Skeletal muscle tissue (tissue), 4 donors: ENCODE results near the gene CLCN3. TPM values are rescaled to one million over a fixed set of nuclear protein-coding genes. Genes with fewer than 3 reads are reported as not detected.

Experiments
- H3K27ac ChIP-seq: one replicate; pipeline ENCODE4 v1.7.0; 2013; ENCODE audit warnings: mild to moderate bottlenecking, low read depth, low read length, inconsistent platforms
- H3K27me3 ChIP-seq, 3 donors: one replicate each; pipeline ENCODE4 v1.7.0; 2013; ENCODE audit warnings: low read length in 3 of 3; ENCODE audit not compliant: control insufficient read depth in 3 of 3, insufficient read depth in 3 of 3
- H3K36me3 ChIP-seq, 3 donors: one replicate each; pipeline ENCODE4 v1.7.0; 2013; ENCODE audit warnings: low read length in 3 of 3; ENCODE audit not compliant: control insufficient read depth in 3 of 3, insufficient read depth in 3 of 3
- H3K4me1 ChIP-seq, 3 donors: one replicate each; pipeline ENCODE4 v1.7.0; 2013; ENCODE audit warnings: low read length in 3 of 3, mild to moderate bottlenecking in 3 of 3; ENCODE audit not compliant: control insufficient read depth in 3 of 3, insufficient read depth in 3 of 3
- H3K4me3 ChIP-seq, 3 donors: one replicate each; pipeline ENCODE4 v1.7.0; 2013; ENCODE audit warnings: low read length in 3 of 3
- H3K9ac ChIP-seq, 3 donors: one replicate each; pipeline ENCODE4 v1.7.0; 2013; ENCODE audit warnings: low read length in 3 of 3, mild to moderate bottlenecking in 3 of 3, moderate library complexity in 2 of 3, low read depth in 1 of 3
- H3K9me3 ChIP-seq, 3 donors: one replicate each; pipeline ENCODE4 v1.7.0; 2013; ENCODE audit warnings: low read length in 3 of 3; ENCODE audit not compliant: control insufficient read depth in 3 of 3
- total RNA-seq: library from RNA; depleted of rRNA; stranded (reverse); fragments of >200 nt; gene quantifications from one replicate; pipeline ENCODE4 v1.2.3, GENCODE V29; 2014
- donor health status: Osteomylitis.

CLCN3 gene
- total RNA-seq, 1 donor from 2014 or later, result 25.1 TPM

DNA sequence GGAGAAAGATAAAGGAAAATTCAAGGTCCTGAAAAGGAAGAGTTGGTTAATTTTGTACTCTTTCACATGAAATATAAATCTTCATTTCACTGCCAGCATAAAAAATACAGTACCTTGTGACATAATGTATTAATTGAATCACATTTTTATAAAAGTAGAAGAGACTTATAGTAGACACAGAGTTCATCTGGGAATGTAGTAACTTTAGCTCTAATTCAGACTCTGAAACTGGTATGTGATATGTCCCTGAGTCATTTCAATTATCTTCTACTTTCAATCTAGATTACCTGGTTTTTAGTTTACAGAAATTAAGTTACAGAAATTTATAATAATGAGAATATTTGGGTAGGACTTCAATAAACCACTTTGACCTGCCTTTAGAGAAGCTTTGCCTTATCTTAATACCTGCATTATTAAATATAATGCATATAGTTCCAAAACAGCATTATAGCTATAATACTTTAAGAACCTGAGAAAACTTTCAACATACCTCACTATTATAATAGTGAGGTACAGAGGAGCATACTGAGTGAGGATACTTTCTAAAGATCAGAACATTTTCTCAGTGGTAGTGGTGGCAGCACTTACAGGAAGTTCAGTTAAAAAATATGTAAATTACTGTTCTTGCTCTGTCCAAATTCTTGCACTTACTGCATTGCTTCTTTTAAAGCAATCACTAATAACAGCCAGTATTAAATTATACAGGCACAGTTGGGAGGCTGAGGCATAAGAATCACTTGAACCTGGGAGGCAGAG, 19.2 kb upstream of the CLCN3 start:
- Histone ChIP-seq H3K27me3 (no peaks in the 10 kb centered on the region), H3K36me3 (peaks cover 0 to 9% (median 5%) of the 10 kb centered on the region in 3 donors), H3K4me1 (no peaks in the 10 kb centered on the region), H3K9me3 (no peaks in the 10 kb centered on the region), H3K27ac (no peak overlapping the region), H3K9ac (no peak overlapping the region), H3K4me3 (no peak overlapping the region)

DNA sequence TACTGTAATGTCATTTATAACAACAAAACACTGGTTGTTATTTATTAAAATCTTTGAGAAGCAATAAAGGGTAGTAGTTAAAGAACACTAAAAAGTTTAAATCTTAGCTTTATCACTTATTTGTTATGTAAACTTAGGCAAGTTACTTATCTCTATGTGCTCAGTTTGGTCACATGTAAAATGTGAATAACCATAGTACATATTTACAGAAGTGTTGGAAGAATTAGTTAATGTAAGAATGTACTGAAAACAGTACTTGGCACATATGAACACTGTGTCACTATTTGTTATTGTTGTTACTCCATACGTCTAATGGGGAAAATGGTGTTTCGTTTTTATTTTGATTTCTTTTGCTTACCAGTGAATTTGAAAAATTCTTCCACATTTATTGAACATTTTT, 17.1 kb upstream of the CLCN3 start:
- Histone ChIP-seq H3K4me3 (no peak overlapping the region), H3K4me1 (no peaks in the 10 kb centered on the region), H3K9me3 (no peaks in the 10 kb centered on the region), H3K27me3 (no peaks in the 10 kb centered on the region), H3K36me3 (peaks cover 0 to 11% (median 5%) of the 10 kb centered on the region in 3 donors), H3K27ac (no peak overlapping the region), H3K9ac (no peak overlapping the region)

DNA sequence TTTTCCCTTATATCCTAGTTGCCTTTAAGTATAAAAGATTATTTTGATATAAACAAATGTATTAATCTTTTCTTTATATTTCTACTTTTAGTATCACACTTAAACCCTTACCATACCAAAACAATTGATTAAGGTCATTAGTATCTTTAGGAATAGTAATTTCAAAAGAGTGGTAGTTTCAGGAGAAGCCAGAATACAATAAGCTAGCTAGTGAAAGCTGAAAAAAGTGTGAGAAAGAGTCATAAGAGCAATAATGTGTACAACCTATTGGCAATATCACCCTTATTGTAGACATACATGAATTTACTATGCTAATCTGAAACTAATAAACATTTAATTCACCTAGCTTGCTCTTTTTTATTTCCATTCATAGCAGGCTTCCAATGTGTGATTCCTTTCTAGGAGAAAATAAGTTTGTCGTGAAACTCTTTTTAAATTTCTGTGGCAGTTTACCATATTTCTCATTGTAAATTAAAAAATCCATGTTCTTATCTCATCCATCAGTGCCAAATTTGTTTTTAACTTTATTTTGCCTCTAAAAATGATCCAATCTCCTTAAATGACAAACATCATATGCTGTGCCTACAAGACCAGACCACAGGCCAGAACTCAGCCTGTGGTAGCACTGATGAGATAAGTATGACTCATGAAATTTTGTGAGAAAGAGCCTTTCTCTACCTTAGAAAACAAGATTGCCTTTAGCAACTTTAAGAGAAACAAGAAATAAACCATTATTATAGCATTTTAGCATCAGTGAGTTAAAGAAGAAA, 16.1 kb upstream of the CLCN3 start:
- H3K27ac ChIP-seq, result no peak overlapping the region
- no peak overlapping the region for H3K9ac ChIP-seq
- H3K27me3 ChIP-seq, result no peaks in the 10 kb centered on the region
- no peak overlapping the region for H3K4me3 ChIP-seq
- H3K4me1 ChIP-seq, result no peaks in the 10 kb centered on the region
- no peaks in the 10 kb centered on the region for H3K9me3 ChIP-seq
- H3K36me3 ChIP-seq, result peaks cover 0 to 11% (median 5%) of the 10 kb centered on the region in 3 donors

DNA sequence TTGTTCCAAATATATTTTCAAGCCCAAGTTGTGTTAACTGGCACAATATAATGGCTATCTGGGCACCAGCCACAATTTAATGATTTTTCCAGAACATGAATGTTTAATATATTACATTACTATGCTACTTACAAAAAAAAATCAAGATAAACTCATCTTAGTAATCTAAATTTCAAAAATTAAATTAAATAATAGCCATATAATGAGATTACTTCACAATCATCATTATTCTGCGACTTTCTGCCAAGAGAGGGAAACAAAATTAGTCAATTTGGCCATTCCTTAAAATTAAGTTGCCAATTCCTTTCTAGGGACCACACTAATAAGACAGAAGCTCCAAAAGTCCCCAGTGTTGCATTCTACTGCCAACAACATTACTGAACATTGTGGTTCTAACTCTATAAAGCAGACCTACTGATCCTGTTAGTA, 15.5 kb upstream of the CLCN3 start:
- no peaks in the 10 kb centered on the region for H3K9me3 ChIP-seq
- H3K27ac ChIP-seq, result no peak overlapping the region
- H3K4me3 ChIP-seq, result no peak overlapping the region
- peaks cover 0 to 10% (median 5%) of the 10 kb centered on the region in 3 donors for H3K36me3 ChIP-seq
- no peak overlapping the region for H3K9ac ChIP-seq
- no peaks in the 10 kb centered on the region for H3K27me3 ChIP-seq
- no peaks in the 10 kb centered on the region for H3K4me1 ChIP-seq

DNA sequence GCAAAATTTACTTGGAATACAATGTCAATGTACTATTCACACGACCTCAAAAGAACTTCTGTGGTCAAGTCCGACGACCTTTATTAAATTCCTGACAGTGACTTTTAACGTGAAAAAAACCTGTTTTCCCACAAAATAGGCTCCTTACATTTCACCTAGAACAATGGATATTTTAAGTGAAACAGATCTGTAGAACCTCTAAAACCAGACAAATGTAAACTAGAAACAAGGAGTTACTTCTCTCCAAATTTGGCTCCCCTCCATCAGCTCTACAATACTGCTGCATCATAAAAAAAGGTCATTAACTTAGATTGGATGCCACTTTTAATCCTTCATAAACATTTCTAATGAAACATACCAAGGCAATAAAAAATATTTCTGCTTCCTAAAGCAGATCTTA, 9.2 kb upstream of the CLCN3 start:
- Histone ChIP-seq H3K9me3 (no peaks in the 10 kb centered on the region), H3K36me3 (peaks cover 0 to 2% (median 0%) of the 10 kb centered on the region in 3 donors), H3K4me3 (peak overlapping the region; percentile 91 to 96 (median 94)), H3K27ac (no peak overlapping the region), H3K27me3 (no peaks in the 10 kb centered on the region), H3K4me1 (peaks cover 3 to 18% (median 16%) of the 10 kb centered on the region in 3 donors), H3K9ac (peak overlapping the region; percentile 40 to 96 (median 86))

DNA sequence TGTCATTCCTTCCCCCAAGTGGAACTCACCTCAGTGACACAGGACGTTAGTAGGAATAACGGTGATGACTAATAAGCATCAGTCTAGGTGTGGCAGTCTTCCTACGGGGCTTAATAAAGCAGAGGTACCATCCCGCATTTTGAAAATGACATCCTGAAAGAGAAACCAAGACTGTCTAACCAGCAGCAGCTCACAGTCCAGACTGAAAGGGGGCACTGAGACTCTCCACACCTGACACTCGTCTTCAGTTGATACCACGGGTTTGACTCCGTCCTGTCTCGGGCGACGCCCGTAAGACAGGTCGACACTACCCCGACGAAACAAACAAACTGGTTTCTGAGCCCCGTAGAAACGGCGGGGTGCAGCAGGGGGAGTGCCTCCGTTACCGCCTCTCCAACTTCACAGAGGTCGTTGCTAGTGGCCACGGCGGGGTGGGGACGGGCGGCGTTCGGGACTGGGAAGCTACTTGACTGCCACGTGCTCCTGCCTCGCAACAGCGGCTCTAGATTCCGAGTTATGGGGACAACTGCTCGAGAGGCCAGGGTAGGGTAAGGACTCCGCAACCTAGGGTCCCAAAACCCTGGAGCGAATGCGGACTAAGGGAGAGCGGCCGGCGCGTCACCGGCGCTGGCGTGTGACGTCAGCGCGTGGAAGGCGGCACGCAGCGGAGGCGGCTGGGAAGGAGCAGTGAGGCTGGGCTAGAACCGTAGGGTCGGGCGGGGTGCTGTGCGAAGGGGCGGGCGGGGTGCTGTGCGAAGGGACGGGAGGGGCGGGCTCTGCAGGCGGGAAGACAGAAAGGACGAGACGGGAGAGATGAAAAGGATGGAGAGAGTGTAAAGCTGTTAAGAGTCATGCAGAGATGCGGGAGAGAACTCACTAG, 8.1 kb upstream of the CLCN3 start, which contains the start of gene NEK1:
NEK1 (minus strand) TSS at position 593 of the 880 bp plus-strand sequence. CDS start 9,953 bp downstream, outside the sequence.
- peak within 1 kb of the TSS; percentile 94 for H3K27ac ChIP-seq
- peaks cover 3 to 18% (median 16%) of the 10 kb centered on the region in 3 donors for H3K4me1 ChIP-seq
- no peaks in the 10 kb centered on the region for H3K36me3 ChIP-seq

DNA sequence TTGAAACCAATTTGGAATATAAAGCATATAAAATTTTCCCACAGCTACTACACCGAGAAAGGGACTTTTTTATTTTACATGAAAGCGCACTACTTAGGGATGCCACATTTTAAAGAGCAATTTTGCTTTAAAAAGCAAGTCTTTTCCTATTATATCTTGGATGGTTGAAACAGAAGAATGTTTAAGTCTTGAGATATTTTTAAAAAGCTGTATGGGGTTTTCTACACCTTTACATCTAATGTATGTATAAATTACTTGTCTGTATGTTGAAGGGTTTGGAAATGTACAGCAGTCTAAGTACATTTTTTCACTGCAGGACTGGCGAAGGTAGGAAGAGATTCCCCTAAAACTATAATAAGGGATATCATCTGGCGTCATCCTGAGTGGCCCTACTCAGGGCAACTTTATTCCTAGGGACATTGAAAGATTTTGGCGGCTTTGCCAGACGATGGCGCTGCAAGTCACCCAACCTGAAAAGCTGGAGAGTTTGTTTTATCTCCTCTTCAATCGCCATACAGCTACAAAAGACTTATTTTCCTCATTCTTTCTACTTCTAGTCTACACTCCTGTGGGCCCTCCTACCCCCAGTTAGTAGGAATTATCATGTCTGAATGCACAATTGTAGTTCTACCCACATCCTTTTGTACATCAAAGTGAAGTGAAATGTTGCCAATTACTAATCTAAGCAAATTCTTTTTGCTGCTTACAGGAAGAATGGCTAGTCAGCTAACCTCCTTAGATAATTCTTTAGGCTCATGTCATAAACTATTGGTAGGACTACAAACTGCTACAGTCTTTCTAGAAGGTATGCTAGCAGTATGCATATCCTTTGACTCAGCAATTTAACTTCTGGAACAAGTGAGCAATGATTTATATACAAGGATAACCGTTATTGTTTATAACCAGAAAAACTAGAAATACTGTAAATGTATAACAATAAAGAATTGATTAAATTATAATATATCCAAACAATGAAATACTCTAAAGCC, 7.2 kb upstream of the CLCN3 start:
- no peaks in the 10 kb centered on the region for H3K36me3 ChIP-seq
- peak overlapping the region; percentile 94 for H3K27ac ChIP-seq
- H3K4me1 ChIP-seq, result peaks cover 3 to 18% (median 16%) of the 10 kb centered on the region in 3 donors
- peak overlapping the region; percentile 51 to 97 (median 63) for H3K9ac ChIP-seq
- H3K4me3 ChIP-seq, result peak overlapping the region; percentile 91 to 96 (median 94)
- H3K27me3 ChIP-seq, result no peaks in the 10 kb centered on the region
- no peaks in the 10 kb centered on the region for H3K9me3 ChIP-seq

More for the DNA sequence above, 8.1 kb upstream of the CLCN3 start, which contains the start of gene NEK1:
- Histone ChIP-seq H3K27me3 (no peaks in the 10 kb centered on the region), H3K9ac (peak within 1 kb of the TSS; percentile 86 to 97 (median 96)), H3K4me3 (peak within 1 kb of the TSS; percentile 91 to 96 (median 94)), H3K9me3 (no peaks in the 10 kb centered on the region)

DNA sequence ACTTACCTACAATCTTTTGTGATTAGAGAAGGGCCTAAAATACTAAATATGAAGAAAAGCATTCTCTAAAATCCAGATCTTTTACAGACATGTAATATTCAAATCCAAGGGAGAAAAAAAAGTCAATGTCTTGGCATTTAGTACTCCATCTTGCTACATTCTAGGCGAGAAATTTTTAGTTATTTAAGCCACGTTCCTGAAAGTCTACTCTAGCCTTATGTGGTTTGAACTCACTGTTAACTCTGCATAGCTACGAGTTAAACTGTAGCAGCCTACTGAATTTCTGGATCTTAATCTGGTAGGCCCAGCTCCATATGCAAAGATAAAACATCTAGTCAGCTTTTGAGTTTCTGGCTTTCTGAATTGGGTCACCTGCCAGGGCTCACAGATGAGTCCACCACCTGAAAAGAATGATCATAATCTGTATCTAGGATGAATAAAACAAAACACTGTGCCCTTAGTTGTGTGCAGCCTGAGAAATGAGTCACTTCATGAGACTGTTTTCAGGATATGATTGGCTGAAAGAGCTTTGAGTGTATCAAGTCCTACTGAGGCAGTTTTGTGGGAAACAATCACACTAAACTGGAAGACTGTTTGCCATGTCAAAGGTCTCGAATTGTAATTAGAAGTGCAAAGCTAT, 4.8 kb upstream of the CLCN3 start:
- Histone ChIP-seq H3K27ac (no peak overlapping the region), H3K9me3 (no peaks in the 10 kb centered on the region), H3K4me1 (peaks cover 7 to 19% (median 14%) of the 10 kb centered on the region in 3 donors), H3K4me3 (no peak overlapping the region), H3K27me3 (no peaks in the 10 kb centered on the region), H3K9ac (no peak overlapping the region), H3K36me3 (no peaks in the 10 kb centered on the region)
